Activated T-helper 2 cell treated with anti-CD3 and anti-CD28 coated beads, Interferon-gamma antibody, Interleukin-2, Interleukin-4, amounts not matched to agents 10 μg/mL and 5 μg/mL and 100 μg/mL, durations not matched to agents 14 hours and 24 hours and 36 hours (primary cell): ENCODE measurements around the gene DCP2. TPM values are rescaled to one million over a fixed set of nuclear protein-coding genes. Genes with fewer than 3 reads are reported as not detected.

Experiments used
- DNase-seq: peaks from one replicate; pipeline ENCODE4 v3.0.0; 2021; ENCODE audit warnings: low spot score
- H3K27ac Mint-ChIP-seq: one replicate; pipeline ENCODE4 v1.8.0; 2021; ENCODE audit warnings: mixed read lengths
- H3K27me3 Mint-ChIP-seq: one replicate; pipeline ENCODE4 v1.8.0; 2021; ENCODE audit warnings: low read depth, mixed read lengths
- H3K36me3 Mint-ChIP-seq: one replicate; pipeline ENCODE4 v1.8.0; 2021; ENCODE audit warnings: low read depth, mixed read lengths
- H3K4me1 Mint-ChIP-seq: one replicate; pipeline ENCODE4 v1.8.0; 2021; ENCODE audit warnings: low read depth, mixed read lengths
- H3K4me3 Mint-ChIP-seq: one replicate; pipeline ENCODE4 v1.8.0; 2021; ENCODE audit warnings: low read depth, mild to moderate bottlenecking, moderate library complexity, mixed read lengths
- H3K9me3 Mint-ChIP-seq: one replicate; pipeline ENCODE4 v1.8.0; 2021; ENCODE audit warnings: mixed read lengths
- intact Hi-C: fragments of 100-400 bp; cut with micrococcal nuclease; formaldehyde crosslinking; loops from one replicate; pipeline ENCODE4 v1.15.1; 2023
- total RNA-seq: library from RNA; stranded (reverse); gene quantifications from 2 replicates; pipeline ENCODE4 v1.2.3, GENCODE V29; 2022

DCP2 gene
- total RNA-seq, 1 donor from 2014 or later = 84.1 TPM

DNA sequence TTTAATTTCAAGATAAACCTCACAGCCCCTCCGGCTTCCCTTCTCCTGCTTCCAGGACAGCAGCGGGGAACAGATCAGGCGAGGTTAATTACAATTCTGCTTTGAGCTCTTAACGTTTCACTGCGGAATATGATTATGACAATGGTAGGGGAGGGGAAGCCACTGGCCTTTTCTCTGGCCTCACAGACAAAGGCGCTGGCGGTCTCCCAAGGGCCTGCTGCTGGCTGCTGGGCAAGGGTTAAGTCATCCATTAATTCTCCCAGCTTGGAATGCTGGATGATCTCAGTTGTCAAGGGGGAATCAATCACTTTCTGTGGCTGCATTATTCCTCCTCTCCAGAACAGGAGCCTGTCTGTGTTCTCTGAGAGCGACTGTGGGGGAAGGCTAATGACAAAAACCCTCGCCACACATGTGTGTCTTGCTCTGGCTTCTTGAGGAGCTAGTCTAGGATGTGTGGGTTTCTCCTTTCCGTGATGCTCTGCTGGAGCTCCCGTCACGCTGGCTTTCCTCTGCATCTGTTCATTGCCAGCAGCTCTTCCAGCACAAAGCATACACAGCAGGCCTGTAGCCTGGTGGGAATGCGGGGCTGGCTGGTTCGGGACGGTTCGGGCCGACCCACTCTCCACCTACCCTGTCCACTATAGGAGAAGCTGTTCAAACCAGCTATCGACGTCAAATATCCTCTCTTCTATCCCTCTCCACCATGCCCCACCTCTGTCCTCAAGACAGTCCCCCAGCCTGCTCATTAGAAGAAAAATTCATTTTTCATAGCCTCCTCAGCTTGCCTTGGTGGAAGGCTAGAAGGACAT is 82.8 kb downstream of the DCP2 start:
- H3K4me1 Mint-ChIP-seq = peaks cover 37% of the 10 kb centered on the region
- H3K9me3 Mint-ChIP-seq = no peaks in the 10 kb centered on the region
- H3K27me3 Mint-ChIP-seq = peaks cover 3% of the 10 kb centered on the region
- DNase-seq = no peak
- H3K4me3 Mint-ChIP-seq = no peak overlapping the region
- H3K36me3 Mint-ChIP-seq = peaks cover 7% of the 10 kb centered on the region
- no peak overlapping the region for H3K27ac Mint-ChIP-seq
- intact Hi-C loops = no loop called here

- no peak overlapping the region for H3K4me3 Mint-ChIP-seq
- H3K4me1 Mint-ChIP-seq = peaks cover 40% of the 10 kb centered on the region
- no peak for DNase-seq
- peaks cover 3% of the 10 kb centered on the region for H3K27me3 Mint-ChIP-seq
- intact Hi-C loops = no loop called here
- no peak overlapping the region for H3K27ac Mint-ChIP-seq
- H3K9me3 Mint-ChIP-seq = no peaks in the 10 kb centered on the region
- H3K36me3 Mint-ChIP-seq = peaks cover 7% of the 10 kb centered on the region
These were observed 83.9 kb downstream of the DCP2 start for GRCh38 chr5:113060408-113061025.

- no peak for DNase-seq
- peaks cover 3% of the 10 kb centered on the region for H3K27me3 Mint-ChIP-seq
- H3K27ac Mint-ChIP-seq = peak overlapping the region; percentile 47
- H3K36me3 Mint-ChIP-seq = peaks cover 7% of the 10 kb centered on the region
- no peaks in the 10 kb centered on the region for H3K9me3 Mint-ChIP-seq
- H3K4me3 Mint-ChIP-seq = peak overlapping the region; percentile 28
- peaks cover 42% of the 10 kb centered on the region for H3K4me1 Mint-ChIP-seq
- intact Hi-C loops = loop anchor here (2.0 kb wide), 1 partner anchor 41 kb away; no protein-coding TSS in a partner anchor
These were observed 85.5 kb downstream of the DCP2 start for GRCh38 chr5:113061846-113062780.

GRCh38 chr5:113062869-113063508 is 86.4 kb downstream of the DCP2 start:
- Mint-ChIP-seq H3K4me1 (peaks cover 42% of the 10 kb centered on the region), H3K36me3 (peaks cover 7% of the 10 kb centered on the region), H3K4me3 (no peak overlapping the region), H3K27me3 (peaks cover 2% of the 10 kb centered on the region), H3K27ac (peak overlapping the region; percentile 18), H3K9me3 (no peaks in the 10 kb centered on the region)
- intact Hi-C loops = loop anchor here (2.0 kb wide), 1 partner anchor 42 kb away; no protein-coding TSS in a partner anchor
- DNase-seq = no peak

DNA sequence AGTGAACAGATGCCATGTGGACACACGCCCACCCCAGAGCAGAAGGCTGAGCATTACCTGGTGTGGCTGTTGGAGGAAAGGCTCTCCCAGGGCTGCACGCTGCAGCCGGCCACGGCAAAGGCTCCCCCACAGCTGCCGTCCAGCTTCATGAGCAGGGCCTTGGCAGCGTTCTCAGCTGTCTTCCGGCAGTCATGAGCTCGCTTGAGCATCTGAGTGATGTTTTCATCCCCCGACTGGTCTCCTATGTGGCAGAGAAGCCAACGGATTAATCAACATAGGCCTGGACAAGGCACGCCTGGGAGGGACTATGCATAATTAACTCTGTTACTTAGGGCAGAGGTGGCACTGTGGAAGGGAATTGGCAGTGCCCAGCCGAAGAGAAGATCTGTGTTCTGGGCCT is 87.3 kb downstream of the DCP2 start:
- no peak overlapping the region for H3K4me3 Mint-ChIP-seq
- peaks cover 7% of the 10 kb centered on the region for H3K36me3 Mint-ChIP-seq
- H3K27ac Mint-ChIP-seq = no peak overlapping the region
- peaks cover 2% of the 10 kb centered on the region for H3K27me3 Mint-ChIP-seq
- peaks cover 40% of the 10 kb centered on the region for H3K4me1 Mint-ChIP-seq
- no peak for DNase-seq
- no peaks in the 10 kb centered on the region for H3K9me3 Mint-ChIP-seq
- intact Hi-C loops = loop anchor here (2.0 kb wide), 1 partner anchor 43 kb away; no protein-coding TSS in a partner anchor

DNA sequence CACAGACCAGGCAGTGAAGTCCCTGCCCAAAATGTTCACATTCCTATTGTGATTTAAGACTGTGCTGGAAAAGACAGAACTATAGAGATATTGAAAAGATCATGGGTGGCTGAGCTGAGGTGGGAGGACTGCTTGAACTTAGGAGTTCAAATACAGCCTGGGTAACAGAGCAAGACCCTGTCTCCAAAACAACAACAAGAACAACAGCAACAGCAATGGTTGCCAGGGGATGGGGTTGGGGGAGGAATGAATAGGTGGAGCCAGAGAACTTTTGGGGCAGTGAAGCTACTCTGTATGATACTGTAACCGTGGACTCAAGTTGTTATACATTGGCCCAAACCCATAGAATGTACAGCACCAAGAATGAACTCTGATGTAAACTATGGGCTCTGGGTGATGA is 88.2 kb downstream of the DCP2 start:
- peaks cover 2% of the 10 kb centered on the region for H3K27me3 Mint-ChIP-seq
- H3K27ac Mint-ChIP-seq = no peak overlapping the region
- H3K4me3 Mint-ChIP-seq = no peak overlapping the region
- no peak for DNase-seq
- no peaks in the 10 kb centered on the region for H3K9me3 Mint-ChIP-seq
- peaks cover 7% of the 10 kb centered on the region for H3K36me3 Mint-ChIP-seq
- intact Hi-C loops = no loop called here
- peaks cover 38% of the 10 kb centered on the region for H3K4me1 Mint-ChIP-seq

GRCh38 chr5:113065626-113066025 is 89.0 kb downstream of the DCP2 start:
- Mint-ChIP-seq H3K4me1 (peaks cover 38% of the 10 kb centered on the region), H3K4me3 (no peak overlapping the region), H3K27me3 (peaks cover 2% of the 10 kb centered on the region), H3K27ac (no peak overlapping the region), H3K9me3 (no peaks in the 10 kb centered on the region), H3K36me3 (peaks cover 7% of the 10 kb centered on the region)
- DNase-seq = no peak
- intact Hi-C loops = no loop called here

DNA sequence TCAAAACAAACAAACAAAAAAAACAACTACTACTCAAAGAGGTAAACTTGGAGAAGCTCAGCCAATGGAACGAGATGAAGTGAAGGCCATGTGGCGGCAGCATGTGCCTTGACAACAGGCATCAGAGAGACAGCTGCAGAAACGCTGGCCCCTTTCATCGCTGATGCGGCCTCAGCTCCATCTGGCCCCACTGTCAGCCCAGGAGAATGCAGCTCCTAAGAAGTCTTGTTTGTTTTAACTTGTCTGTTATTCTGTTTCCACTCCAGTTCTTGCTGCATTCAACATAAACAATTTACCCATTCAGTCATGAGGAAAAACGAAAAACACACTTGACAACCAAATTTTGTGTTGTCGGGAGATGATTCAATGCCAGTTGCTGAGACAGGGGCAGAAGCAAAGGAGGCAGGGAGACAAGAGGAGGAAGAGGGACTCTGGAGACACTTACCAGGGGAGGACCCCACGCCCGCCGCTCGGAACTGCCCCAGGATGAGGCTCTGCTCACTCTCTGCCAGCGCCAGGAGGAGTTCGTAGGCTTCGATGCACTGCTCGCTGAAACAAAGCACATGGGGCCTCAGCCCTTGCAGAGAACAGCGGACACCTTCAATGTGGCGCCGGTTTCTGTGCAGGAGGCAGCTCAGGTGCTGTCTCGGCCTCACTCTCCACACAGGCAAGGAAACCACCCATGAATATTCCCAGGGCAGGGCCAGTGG is 91.2 kb downstream of the DCP2 start:
- H3K27me3 Mint-ChIP-seq = peaks cover 2% of the 10 kb centered on the region
- intact Hi-C loops = no loop called here
- H3K9me3 Mint-ChIP-seq = no peaks in the 10 kb centered on the region
- no peak overlapping the region for H3K27ac Mint-ChIP-seq
- no peak overlapping the region for H3K4me3 Mint-ChIP-seq
- no peak for DNase-seq
- peaks cover 19% of the 10 kb centered on the region for H3K4me1 Mint-ChIP-seq
- H3K36me3 Mint-ChIP-seq = peaks cover 7% of the 10 kb centered on the region

- Mint-ChIP-seq H3K4me1 (peaks cover 17% of the 10 kb centered on the region), H3K9me3 (no peaks in the 10 kb centered on the region), H3K27me3 (peaks cover 2% of the 10 kb centered on the region), H3K27ac (no peak overlapping the region), H3K4me3 (no peak overlapping the region), H3K36me3 (peaks cover 3% of the 10 kb centered on the region)
- intact Hi-C loops = no loop called here
- no peak for DNase-seq
These were observed 92.0 kb downstream of the DCP2 start for GRCh38 chr5:113068559-113068958.
